ENCODE data around the gene PTGER1. TPM values are rescaled to one million over a fixed set of nuclear protein-coding genes. Genes with fewer than 3 reads are reported as not detected.
A peak's percentile ranks its signal among the peaks of the same experiment; 100 is the strongest.

Gene PTGER1
- polyA plus RNA-seq, 1 donor (not counting 4 experiments of a cell fraction or from before 2014, with no cell fraction given) = not detected

- Histone ChIP-seq H3K79me2 (ENCODE audit: control insufficient read depth, insufficient read depth, low read length) (peaks cover 15% of the 10 kb centered on the region), H3K27ac (ENCODE audit: control insufficient read depth, insufficient read depth, low read length) (no peak overlapping the region), H2AFZ (ENCODE audit: control insufficient read depth, low read length) (no peak overlapping the region), H3K9ac (ENCODE audit: control insufficient read depth, extremely low read depth, insufficient read depth, low read length) (no peak overlapping the region), H3K27me3 (ENCODE audit: control insufficient read depth, extremely low read depth, insufficient read depth, low read length) (no peaks in the 10 kb centered on the region), H3K4me2 (ENCODE audit: control insufficient read depth, extremely low read depth, insufficient read depth, low read depth, low read length) (no peak overlapping the region), H3K36me3 (ENCODE audit: control insufficient read depth in 2 of 2, extremely low read depth in 1 of 2, insufficient read depth in 2 of 2, low read length in 2 of 2) (peaks cover 27 to 49% of the 10 kb centered on the region in 2 experiments), H3K4me1 (ENCODE audit: control insufficient read depth, extremely low read depth, insufficient read depth, low read length) (peaks cover 22% of the 10 kb centered on the region), H3K9me1 (ENCODE audit: control insufficient read depth, extremely low read depth, insufficient read depth, low read length) (no peaks in the 10 kb centered on the region), H3K9me3 (ENCODE audit: control insufficient read depth, low read depth, low read length) (no peaks in the 10 kb centered on the region), H3K4me3 (ENCODE audit: control insufficient read depth in 2 of 3, extremely low read depth in 1 of 3, insufficient read depth in 2 of 3, low read depth in 1 of 3, low read length in 3 of 3) (no peak overlapping the region), H4K20me1 (ENCODE audit: control insufficient read depth, extremely low read depth, insufficient read depth, low read length) (peaks cover 5% of the 10 kb centered on the region)
- FAIRE-seq (no peak), DNase-seq (ENCODE audit: low read depth, low spot score) (no peak)
- dilution Hi-C loops (cut with MboI; ENCODE audit: extremely low pct_ligation_motif_present, low sequenced_read_pairs) = no loop called here
- TF ChIP-seq CTCF (optimal IDR thresholded peaks at IDR 0.05 in 1 of 3, IDR thresholded peaks at IDR 0.05 in 1 of 3, conservative IDR thresholded peaks at IDR 0.05 in 1 of 3; ENCODE audit: extremely low read depth in 1 of 3, insufficient read depth in 2 of 3, low read length in 3 of 3) = peak; percentile 75 to 86 (median 79)
- TF ChIP-seq EZH2 (IDR thresholded peaks at IDR 0.05; ENCODE audit: low read length) = no peak
Measured at GRCh38 chr19:14479975-14480699, 5.0 kb upstream of the PTGER1 start.

GRCh38 chr19:14479309-14479974, 4.3 kb upstream of the PTGER1 start:
- Histone ChIP-seq H3K9me1 (ENCODE audit: control insufficient read depth, extremely low read depth, insufficient read depth, low read length) (no peaks in the 10 kb centered on the region), H3K4me2 (ENCODE audit: control insufficient read depth, extremely low read depth, insufficient read depth, low read depth, low read length) (no peak overlapping the region), H3K27me3 (ENCODE audit: control insufficient read depth, extremely low read depth, insufficient read depth, low read length) (no peaks in the 10 kb centered on the region), H3K79me2 (ENCODE audit: control insufficient read depth, insufficient read depth, low read length) (peaks cover 12% of the 10 kb centered on the region), H2AFZ (ENCODE audit: control insufficient read depth, low read length) (no peak overlapping the region), H3K4me1 (ENCODE audit: control insufficient read depth, extremely low read depth, insufficient read depth, low read length) (peaks cover 26% of the 10 kb centered on the region), H3K4me3 (ENCODE audit: control insufficient read depth in 2 of 3, extremely low read depth in 1 of 3, insufficient read depth in 2 of 3, low read depth in 1 of 3, low read length in 3 of 3) (no peak overlapping the region), H3K36me3 (ENCODE audit: control insufficient read depth in 2 of 2, extremely low read depth in 1 of 2, insufficient read depth in 2 of 2, low read length in 2 of 2) (peaks cover 27 to 48% of the 10 kb centered on the region in 2 experiments), H3K9ac (ENCODE audit: control insufficient read depth, extremely low read depth, insufficient read depth, low read length) (no peak overlapping the region), H4K20me1 (ENCODE audit: control insufficient read depth, extremely low read depth, insufficient read depth, low read length) (peaks cover 5% of the 10 kb centered on the region), H3K9me3 (ENCODE audit: control insufficient read depth, low read depth, low read length) (no peaks in the 10 kb centered on the region), H3K27ac (ENCODE audit: control insufficient read depth, insufficient read depth, low read length) (no peak overlapping the region)
- DNase-seq (ENCODE audit: low read depth, low spot score) (no peak), FAIRE-seq (no peak)
- TF ChIP-seq CTCF (optimal IDR thresholded peaks at IDR 0.05 in 1 of 3, IDR thresholded peaks at IDR 0.05 in 1 of 3, conservative IDR thresholded peaks at IDR 0.05 in 1 of 3; ENCODE audit: extremely low read depth in 1 of 3, insufficient read depth in 2 of 3, low read length in 3 of 3) (no peak), EZH2 (IDR thresholded peaks at IDR 0.05; ENCODE audit: low read length) (no peak)
- dilution Hi-C loops (cut with MboI; ENCODE audit: extremely low pct_ligation_motif_present, low sequenced_read_pairs) = no loop called here

Data from keratinocyte (primary cell).